HG03439 (cell line): ENCODE data around the gene MYH14.
"Not testable (repeated sequence)": the region's sequence is repeated elsewhere in the genome, so short reads cannot be mapped to it uniquely, and the experiment has no call there.

Source experiments
- ATAC-seq: cut with Tn5 transposase; IDR thresholded peaks from one replicate; pipeline ENCODE4 v1.9.1; 2021; ENCODE audit warnings: mild to moderate bottlenecking, moderate library complexity; ENCODE audit not compliant: unreplicated experiment

MYH14 gene

GRCh38 chr19:50223439-50223716 is 20.0 kb downstream of the MYH14 start:
- ATAC-seq = no peak

DNA sequence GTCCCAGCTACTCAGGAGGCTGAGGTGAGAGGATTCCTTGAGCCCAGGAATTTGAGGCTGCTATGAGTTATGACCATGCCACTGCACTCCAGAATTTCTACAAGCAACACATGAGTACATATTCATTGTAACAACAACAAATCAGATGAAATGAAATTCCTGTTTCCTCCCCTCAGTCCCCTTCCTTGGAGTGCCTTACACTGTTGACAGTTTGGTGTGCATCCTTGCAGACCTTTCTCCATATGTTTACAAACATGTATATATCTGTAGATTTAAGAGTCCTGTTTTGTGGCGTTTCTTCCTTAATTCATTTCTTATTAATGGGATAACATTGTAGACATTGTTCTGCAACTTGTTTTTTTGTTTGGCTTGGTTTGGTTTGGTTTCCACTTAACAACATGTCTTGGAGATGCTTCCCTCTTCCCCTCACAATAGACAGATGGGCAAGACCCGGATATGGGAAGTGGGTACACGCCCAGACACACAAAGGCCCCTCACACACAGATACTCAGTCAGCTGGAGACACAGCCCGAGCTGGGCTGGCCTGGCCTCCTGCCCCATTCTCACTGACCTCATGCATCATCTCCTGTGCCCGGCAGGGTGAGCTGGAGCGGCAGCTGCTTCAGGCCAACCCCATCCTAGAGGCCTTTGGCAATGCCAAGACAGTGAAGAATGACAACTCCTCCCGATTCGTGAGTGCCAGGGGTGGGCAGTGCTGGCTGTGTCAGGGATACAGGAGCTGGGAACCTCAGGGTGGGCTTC is 21.7 kb downstream of the MYH14 start:
- ATAC-seq = no peak

- ATAC-seq = no peak
These were observed 23.1 kb downstream of the MYH14 start for GRCh38 chr19:50226536-50226935.

DNA sequence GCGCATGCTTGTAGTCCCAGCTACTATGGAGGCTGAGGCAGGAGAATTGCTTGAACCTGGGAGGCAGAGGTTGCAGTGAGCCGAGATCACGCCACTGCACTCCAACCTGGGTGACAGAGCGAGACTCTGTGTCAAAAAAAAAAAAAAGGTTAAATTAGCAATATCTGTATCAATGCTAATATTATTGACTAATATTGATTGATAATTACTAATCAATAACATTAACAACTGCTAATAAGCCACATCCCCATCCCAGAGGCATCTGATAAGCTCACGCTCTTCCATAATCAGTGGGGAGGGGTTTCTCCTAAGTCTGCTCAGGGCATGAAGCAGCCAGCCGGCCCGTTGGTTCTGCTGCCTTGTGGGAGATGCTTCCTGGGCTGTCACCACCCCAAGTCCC is 24.7 kb downstream of the MYH14 start:
- ATAC-seq = not testable (repeated sequence)

DNA sequence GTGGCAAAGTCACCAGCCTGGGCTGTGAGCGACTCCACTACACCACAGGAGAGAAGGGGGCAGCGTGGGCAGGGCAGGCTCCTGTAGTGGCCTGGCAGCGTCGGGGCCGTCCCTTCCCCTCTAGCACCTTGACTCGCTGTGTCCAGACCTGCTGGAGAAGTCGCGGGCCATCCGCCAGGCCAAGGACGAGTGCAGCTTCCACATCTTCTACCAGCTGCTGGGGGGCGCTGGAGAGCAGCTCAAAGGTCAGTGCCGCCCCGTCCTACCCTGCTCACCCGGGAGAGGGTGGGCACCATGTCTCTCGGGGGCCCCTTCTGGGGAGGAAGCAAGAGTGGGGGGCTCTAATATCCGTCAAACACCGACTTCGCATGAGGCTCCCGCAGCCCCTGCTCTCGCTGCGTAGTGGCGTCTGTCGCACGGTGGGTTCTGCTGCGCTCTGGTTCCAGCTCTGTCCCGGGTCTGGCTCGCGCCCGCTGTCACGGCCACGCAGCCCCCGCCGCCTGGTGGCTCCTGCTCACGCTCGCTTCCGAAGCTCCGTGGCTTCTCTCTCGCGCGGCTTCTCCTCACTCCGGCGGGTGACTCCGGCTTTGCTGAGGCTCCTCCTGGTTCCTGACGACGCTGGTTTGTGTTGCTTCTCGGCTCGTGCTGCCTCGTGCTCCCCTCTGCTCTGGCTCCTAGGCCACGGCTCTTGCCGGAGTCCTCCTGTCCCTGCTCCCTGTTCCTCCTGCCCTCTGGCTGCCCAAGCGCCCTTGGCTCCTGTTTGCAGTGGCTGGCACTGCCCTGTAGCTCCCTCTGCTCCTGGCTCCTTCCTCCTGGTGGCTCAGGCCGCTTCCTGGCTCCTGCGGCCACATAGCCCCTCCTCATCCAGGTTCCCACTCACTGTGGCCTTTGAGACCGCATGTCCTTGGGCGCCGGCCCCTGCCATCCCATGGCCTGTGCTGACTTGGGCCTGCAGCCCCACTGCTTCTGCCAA is 27.2 kb downstream of the MYH14 start:
- no peak for ATAC-seq

DNA sequence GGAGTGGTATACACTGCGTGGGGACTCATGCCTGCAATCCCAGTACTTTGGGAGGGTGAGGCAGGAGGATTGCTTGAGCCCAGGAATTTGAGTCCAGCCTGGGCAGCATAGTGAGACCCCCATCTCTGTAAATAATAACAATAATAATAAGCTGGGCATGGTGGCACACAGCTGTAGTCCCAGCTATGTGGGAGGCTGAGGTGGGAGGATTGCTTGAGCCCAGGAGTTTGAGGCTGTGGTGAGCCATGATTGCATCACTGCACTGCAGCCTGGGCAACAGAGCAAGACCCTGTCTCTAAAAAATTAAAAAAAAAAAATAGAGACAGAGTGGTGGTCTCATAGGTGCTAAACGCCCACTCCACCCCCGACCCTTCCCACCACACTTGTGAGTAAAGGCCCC is 28.0 kb downstream of the MYH14 start:
- not testable (repeated sequence) for ATAC-seq

DNA sequence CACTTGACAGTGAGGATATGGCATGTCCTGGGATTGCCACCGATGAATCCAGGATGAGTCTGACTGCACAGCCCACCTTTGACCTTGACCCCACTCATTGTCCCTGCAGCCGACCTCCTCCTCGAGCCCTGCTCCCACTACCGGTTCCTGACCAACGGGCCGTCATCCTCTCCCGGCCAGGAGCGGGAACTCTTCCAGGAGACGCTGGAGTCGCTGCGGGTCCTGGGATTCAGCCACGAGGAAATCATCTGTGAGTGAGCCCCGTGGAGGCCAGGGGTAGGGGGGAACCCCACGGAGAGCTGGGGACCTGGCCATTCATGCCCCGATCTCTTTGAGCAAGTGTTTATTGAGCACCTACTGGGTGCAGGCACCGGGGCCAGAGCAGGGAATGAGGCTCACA is 28.4 kb downstream of the MYH14 start:
- no peak for ATAC-seq

DNA sequence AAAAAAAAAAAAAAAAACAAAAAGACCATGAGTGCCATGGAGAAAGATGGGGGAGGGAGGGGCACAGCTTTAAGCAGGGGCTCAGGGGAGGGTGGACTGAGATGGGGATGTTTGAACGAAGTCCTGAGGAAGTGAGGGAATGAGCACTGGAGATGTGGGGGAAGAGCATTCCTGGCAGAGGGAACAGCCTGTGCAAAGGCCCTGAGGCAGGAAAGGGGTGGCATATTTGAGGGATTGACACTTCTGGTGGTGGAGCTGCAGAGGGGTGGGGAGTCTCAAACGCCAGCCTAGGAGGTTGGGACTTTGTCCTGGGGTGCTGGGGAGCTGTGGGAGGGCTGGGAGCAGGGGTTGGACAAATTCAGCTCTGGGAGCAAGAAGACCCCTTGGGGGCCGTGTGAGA is 29.2 kb downstream of the MYH14 start:
- no peak for ATAC-seq

GRCh38 chr19:50233308-50233910 is 30.0 kb downstream of the MYH14 start:
- ATAC-seq = no peak

DNA sequence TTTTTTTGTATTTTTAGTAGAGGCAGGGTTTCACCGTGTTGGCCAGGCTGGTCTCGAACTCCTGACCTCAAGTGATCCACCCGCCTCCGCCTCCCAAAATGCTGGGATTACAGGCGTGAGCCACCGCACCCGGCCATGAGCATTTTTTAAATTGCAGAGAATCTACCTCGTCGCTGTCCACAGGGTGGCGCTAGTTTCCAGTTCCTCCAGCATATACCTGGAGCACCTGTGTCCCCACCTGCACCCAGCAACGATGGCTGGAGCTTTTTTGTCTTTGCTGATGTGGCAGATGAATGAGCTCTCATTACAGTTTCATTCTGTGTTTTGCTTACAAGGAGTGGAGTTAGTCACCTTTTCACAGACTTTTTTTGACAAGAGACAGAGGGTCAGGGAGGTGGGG is 34.1 kb downstream of the MYH14 start:
- ATAC-seq = not testable (repeated sequence)

DNA sequence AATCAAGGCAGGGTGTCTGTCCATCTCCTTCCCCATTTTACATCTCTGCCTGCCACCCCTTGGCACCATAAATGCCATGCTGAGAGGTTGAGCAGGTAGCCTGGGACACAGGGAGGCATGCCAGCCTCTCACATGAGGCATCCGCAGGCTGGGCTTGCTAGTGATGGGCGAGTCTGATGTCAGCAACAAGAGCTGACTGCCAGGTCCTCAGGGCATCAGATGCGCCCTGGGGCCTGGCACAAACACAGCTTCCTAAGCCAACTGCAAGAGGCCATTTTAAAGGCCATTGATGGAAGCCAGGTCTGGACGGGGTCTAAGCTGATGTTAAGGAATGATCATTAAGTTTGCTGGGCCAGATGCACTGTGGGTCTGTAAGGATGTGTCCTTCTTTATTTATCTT is 34.6 kb downstream of the MYH14 start:
- ATAC-seq = no peak

- ATAC-seq = no peak
These were observed 36.6 kb downstream of the MYH14 start for GRCh38 chr19:50239921-50240590.

DNA sequence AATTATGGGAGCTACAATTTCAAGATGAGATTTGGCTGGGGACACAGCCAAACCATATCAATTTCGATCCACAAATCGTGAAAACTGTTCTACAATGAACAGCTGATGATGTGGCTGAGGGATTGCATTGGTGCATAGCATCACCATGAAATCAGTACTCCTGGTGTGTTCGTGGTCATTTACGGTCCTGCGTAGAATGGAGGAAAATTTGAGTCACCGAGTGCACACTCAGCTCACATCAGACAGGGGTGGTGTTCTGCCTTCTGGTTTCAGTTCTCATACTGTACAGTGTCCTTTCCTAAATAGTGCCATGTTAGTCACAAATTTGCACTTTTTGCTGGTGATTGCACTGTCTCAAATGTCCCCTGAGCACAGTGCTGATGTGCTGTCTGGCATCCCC is 39.2 kb downstream of the MYH14 start:
- ATAC-seq = no peak

DNA sequence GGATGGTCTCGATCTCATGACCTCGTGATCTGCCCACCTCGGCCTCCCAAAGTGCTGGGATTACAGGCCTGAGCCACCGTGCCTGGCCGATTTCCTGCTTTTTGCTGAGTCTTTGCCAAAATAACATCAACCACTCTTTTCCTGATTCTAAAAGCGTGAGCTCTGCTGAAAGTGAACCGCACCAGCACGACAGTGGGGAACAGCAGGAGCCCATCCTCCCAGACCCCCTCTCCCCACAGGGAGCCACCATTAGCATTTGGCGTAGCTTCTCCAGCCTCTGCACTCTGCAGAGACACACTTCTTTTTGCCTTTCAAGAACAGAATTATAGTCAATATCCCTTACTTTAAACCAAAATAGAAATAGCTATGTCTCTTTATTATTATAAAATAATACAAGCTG is 41.3 kb downstream of the MYH14 start:
- no peak for ATAC-seq

DNA sequence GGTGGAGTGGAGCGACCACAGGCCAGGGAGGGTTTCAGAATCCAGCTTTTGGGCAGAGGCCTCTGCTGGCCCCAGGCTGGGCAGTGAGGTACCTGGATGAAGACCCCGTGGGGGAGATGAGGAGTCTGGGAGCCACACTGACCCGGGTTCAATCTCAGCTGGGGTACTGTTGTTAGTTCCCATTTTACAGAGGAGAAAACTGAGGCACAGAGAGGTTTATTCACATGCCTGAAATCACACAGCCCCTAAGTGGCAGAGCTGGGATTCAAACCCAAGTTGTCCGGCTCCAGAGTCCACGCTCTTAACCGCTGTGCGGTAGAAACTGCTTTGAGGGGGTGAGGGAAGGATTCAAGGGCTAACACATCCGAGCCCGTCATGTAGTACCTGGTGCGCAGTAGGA is 45.0 kb downstream of the MYH14 start:
- ATAC-seq = no peak

GRCh38 chr19:50248826-50249225 is 45.4 kb downstream of the MYH14 start:
- no peak for ATAC-seq

GRCh38 chr19:50249636-50250035 is 46.2 kb downstream of the MYH14 start:
- ATAC-seq = no peak

DNA sequence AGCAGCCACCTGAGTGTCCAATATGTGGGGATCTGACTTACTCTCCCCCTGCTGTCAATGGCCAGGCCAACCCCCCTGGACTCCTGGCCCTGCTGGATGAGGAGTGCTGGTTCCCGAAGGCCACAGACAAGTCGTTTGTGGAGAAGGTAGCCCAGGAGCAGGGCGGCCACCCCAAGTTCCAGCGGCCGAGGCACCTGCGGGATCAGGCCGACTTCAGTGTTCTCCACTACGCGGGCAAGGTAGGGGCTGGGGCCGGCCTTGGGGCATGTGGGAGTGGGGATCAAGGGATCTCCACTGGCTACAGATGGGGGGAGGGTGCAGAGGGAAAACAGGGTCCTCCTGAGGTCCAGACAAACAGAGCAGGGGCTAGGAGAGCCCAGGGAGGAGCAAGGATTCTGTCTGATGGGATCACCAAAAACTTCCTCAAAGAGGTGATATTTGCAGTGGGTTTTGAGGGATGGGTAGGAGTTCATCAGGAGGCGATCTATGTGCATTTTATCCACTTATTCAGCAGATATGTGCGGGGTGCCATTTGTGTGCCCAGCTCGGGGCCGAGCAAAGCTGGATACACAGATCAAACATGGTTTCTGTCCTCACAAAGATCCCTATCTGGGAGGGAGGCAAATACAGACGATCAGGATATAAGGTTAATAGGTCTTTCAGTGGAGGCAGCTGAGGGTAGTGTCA is 47.2 kb downstream of the MYH14 start:
- no peak for ATAC-seq

GRCh38 chr19:50252111-50252886 is 48.9 kb downstream of the MYH14 start:
- no peak for ATAC-seq

DNA sequence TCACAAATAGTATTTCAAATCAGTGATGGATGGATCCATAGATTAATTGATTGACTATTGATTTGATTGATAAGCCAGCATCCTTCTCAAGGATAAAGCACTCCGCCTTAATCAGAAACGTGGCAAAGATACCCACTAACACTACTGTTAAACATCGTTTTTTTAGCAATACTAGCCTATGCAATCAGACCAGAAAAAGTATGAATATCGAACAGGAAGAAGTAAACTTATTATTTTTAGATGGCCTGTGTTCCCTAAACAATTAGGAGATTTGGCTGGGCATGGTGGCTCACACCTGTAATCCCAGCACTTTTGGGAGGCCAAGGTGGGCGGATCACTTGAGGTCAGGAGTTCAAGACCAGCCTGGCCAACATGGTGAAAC is 49.5 kb downstream of the MYH14 start:
- no peak for ATAC-seq
